Measurements from ENCODE around the gene ENTHD1. TPM values are rescaled to one million over a fixed set of nuclear protein-coding genes. Genes with fewer than 3 reads are reported as not detected.
A peak's percentile ranks its signal among the peaks of the same experiment; 100 is the strongest.

The ENTHD1 gene
- total RNA-seq, 1 experiment from 2014 or later = not detected

GRCh38 chr22:39710380-39711150 lies 183.0 kb downstream of the ENTHD1 start:
- Histone ChIP-seq H3K4me3 (no peak overlapping the region), H3K36me3 (no peaks in the 10 kb centered on the region), H3K9me3 (no peaks in the 10 kb centered on the region), H3K27me3 (no peaks in the 10 kb centered on the region)
- DNase-seq = no peak

DNA sequence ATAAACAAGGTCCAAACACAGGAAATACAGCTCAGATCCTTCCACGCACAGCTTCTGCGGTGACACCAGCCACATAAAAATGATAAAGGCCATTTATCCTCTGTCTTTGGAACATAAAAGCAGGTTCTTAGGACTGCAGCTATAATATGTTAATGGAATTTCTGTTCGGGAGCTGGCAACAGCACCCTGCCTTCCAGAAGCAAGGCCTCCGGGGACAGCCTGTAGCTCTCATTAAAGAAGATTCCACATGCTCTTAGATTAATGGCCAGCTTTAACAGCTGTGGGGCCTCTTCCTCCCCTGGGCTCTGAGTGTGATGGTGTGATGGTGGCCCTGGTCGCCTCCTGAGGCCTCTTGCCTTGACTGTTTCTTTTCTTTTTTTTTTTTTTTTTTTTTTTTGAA lies 185.7 kb downstream of the ENTHD1 start:
- DNase-seq = no peak
- Histone ChIP-seq H3K27me3 (no peaks in the 10 kb centered on the region), H3K4me3 (no peak overlapping the region), H3K9me3 (no peaks in the 10 kb centered on the region), H3K36me3 (no peaks in the 10 kb centered on the region)

DNA sequence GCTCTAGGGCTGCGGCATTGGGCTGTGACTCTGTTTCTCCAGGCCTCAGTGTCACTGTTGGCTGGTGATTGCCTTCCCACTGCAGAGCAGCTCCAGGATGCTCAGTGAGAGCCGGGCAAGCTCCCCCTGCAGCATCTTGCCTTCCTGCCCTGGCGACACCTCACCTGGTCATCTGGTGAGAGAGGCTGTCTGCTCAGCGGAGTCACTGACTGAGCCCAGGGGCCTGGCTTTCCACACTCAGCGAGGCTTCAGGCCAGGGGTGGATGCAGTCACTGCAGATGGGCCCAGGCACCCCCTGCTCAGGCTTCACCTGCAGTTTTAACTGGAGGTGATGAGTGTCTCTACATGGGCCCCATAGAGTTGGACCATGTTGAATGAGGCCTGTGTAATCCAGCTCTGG lies 186.2 kb downstream of the ENTHD1 start:
- no peaks in the 10 kb centered on the region for H3K27me3 ChIP-seq
- H3K4me3 ChIP-seq = no peak overlapping the region
- DNase-seq = no peak
- H3K9me3 ChIP-seq = no peaks in the 10 kb centered on the region
- H3K36me3 ChIP-seq = no peaks in the 10 kb centered on the region

- Histone ChIP-seq H3K4me3 (no peak overlapping the region), H3K9me3 (no peaks in the 10 kb centered on the region), H3K36me3 (no peaks in the 10 kb centered on the region), H3K27me3 (no peaks in the 10 kb centered on the region)
- DNase-seq = no peak
Measured at GRCh38 chr22:39706376-39707140, 187.0 kb downstream of the ENTHD1 start.

DNA sequence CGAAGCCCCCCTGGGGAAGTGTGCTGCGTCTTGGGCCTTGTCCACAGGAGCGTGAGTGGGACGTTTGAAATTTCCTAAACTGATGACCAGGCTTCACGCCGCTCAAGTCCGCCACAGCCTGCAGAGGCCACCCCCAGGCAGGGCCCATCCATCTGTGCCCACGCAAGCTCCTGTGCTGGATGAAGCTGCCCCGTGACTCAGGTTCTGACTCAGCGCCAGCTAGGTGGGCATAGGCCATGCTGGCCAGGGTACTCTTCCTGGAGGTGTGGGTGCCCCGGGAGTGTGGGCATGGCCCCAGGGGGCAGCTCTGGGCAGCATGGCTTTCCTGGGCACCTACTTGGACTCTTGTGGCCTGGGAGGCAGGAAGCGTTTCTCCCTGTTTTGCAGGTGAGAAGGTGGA lies 188.2 kb downstream of the ENTHD1 start:
- no peaks in the 10 kb centered on the region for H3K9me3 ChIP-seq
- DNase-seq = no peak
- no peaks in the 10 kb centered on the region for H3K36me3 ChIP-seq
- no peak overlapping the region for H3K4me3 ChIP-seq
- no peaks in the 10 kb centered on the region for H3K27me3 ChIP-seq

GRCh38 chr22:39703928-39704639 lies 189.5 kb downstream of the ENTHD1 start:
- DNase-seq = peak; percentile 37
- Histone ChIP-seq H3K36me3 (no peaks in the 10 kb centered on the region), H3K9me3 (no peaks in the 10 kb centered on the region), H3K27me3 (no peaks in the 10 kb centered on the region), H3K4me3 (no peak overlapping the region)

GRCh38 chr22:39703091-39703490 lies 190.5 kb downstream of the ENTHD1 start:
- Histone ChIP-seq H3K36me3 (no peaks in the 10 kb centered on the region), H3K4me3 (no peak overlapping the region), H3K9me3 (no peaks in the 10 kb centered on the region), H3K27me3 (no peaks in the 10 kb centered on the region)
- DNase-seq = no peak

GRCh38 chr22:39700565-39700964 lies 193.0 kb downstream of the ENTHD1 start:
- no peak for DNase-seq
- no peaks in the 10 kb centered on the region for H3K9me3 ChIP-seq
- no peaks in the 10 kb centered on the region for H3K36me3 ChIP-seq
- H3K27me3 ChIP-seq = no peaks in the 10 kb centered on the region
- no peak overlapping the region for H3K4me3 ChIP-seq

DNA sequence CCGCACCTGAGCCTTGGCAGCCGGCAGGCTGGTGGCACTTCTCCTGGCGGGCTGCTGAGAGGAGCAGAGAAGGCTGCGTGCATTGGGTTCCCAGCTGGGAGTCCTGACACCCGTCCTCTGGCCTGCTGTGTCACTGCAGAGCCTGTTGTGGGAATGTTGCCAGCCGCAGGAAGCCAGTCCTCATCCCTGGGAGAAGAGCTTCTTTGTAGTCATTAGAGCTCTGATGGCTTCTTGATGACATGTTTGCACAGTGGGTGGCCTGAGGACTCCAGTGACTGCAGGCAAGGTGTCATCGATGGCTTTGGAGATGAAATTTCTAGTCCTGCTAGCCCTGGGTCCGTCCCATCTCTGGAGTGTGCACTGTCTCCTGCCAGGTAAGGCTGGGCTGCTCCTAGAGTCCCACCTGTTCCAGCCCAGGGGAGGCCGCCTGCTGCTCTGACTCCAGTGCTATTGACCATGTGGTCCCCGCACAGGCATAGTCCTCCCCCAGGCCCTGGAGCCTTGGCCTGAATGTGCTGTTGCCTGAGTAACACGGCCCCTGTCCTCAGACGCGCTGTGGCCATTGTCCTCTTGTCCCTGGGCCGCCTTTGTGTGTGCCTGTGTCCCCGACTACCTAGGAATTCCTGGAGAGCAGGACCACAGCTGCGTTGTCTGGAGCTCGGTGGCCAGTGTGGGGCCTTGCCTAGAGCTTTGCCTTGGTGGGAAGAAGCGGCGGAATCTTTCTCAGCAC lies 193.8 kb downstream of the ENTHD1 start:
- Histone ChIP-seq H3K27me3 (no peaks in the 10 kb centered on the region), H3K9me3 (no peaks in the 10 kb centered on the region), H3K36me3 (no peaks in the 10 kb centered on the region), H3K4me3 (no peak overlapping the region)
- DNase-seq = no peak

GRCh38 chr22:39697790-39698430 lies 195.7 kb downstream of the ENTHD1 start:
- Histone ChIP-seq H3K36me3 (no peaks in the 10 kb centered on the region), H3K9me3 (no peaks in the 10 kb centered on the region), H3K27me3 (no peaks in the 10 kb centered on the region), H3K4me3 (no peak overlapping the region)
- no peak for DNase-seq

GRCh38 chr22:39693943-39694500 lies 199.5 kb downstream of the ENTHD1 start:
- no peak for DNase-seq
- Histone ChIP-seq H3K27me3 (no peaks in the 10 kb centered on the region), H3K9me3 (no peaks in the 10 kb centered on the region), H3K36me3 (no peaks in the 10 kb centered on the region), H3K4me3 (no peak overlapping the region)

Other genes with a start within 250 kb of the ENTHD1 start
- not detected in 2 replicates for gene GRAP2, start 7.3 kb upstream of the ENTHD1 start, total RNA-seq (2014; rRNA removed; shearing (Covaris generic); ENCODE audit: low replicate concordance)
- gene TMA7B, start 66.6 kb upstream of the ENTHD1 start, total RNA-seq (2014; rRNA removed; shearing (Covaris generic); ENCODE audit: low replicate concordance) = not detected in 2 replicates
- gene FAM83F, start 101.2 kb upstream of the ENTHD1 start, total RNA-seq (2014; rRNA removed; shearing (Covaris generic); ENCODE audit: low replicate concordance) = not detected in 2 replicates